Endothelial cell (in vitro differentiated cells): ENCODE results near the gene SPEM3. TPM values are rescaled to one million over a fixed set of nuclear protein-coding genes. Genes with fewer than 3 reads are reported as not detected.
A peak's percentile ranks its signal among the peaks of the same experiment; 100 is the strongest.

Experiments
- DNase-seq: peaks from one replicate; pipeline ENCODE4 v3.0.0; 2021; ENCODE audit warnings: low spot score
- H3K27ac Mint-ChIP-seq: one replicate; pipeline ENCODE4 v1.8.0; 2021; ENCODE audit warnings: mixed read lengths, inconsistent platforms; ENCODE audit not compliant: unreplicated experiment
- H3K27me3 Mint-ChIP-seq: one replicate; pipeline ENCODE4 v1.8.0; 2021; ENCODE audit warnings: mild to moderate bottlenecking, moderate library complexity, mixed read lengths, inconsistent platforms; ENCODE audit not compliant: unreplicated experiment
- H3K36me3 Mint-ChIP-seq: one replicate; pipeline ENCODE4 v1.8.0; 2021; ENCODE audit warnings: mild to moderate bottlenecking, low read depth, mixed read lengths, inconsistent platforms; ENCODE audit not compliant: unreplicated experiment
- H3K4me1 Mint-ChIP-seq: one replicate; pipeline ENCODE4 v1.8.0; 2021; ENCODE audit warnings: mild to moderate bottlenecking, mixed read lengths, inconsistent platforms; ENCODE audit not compliant: unreplicated experiment
- H3K4me3 Mint-ChIP-seq: one replicate; pipeline ENCODE4 v1.8.0; 2021; ENCODE audit warnings: mild to moderate bottlenecking, mixed read lengths, inconsistent platforms; ENCODE audit not compliant: unreplicated experiment
- H3K9me3 Mint-ChIP-seq: one replicate; pipeline ENCODE4 v1.8.0; 2021; ENCODE audit warnings: mixed read lengths, inconsistent platforms; ENCODE audit not compliant: unreplicated experiment
- CTCF ChIP-seq: fragments of 200-600 bp; sonication (generic); IDR thresholded peaks from one replicate; pipeline ENCODE4 v1.5.0; 2021; ENCODE audit warnings: antibody characterized with exemption; ENCODE audit not compliant: unreplicated experiment
- total RNA-seq: library from RNA; stranded (reverse); fragmentation: NEBNext Ultra II Directional; extraction: Animal tissue kit (Norgen Biotek cat#: 25700); gene quantifications from one replicate; pipeline ENCODE4 v1.2.1, GENCODE V29; 2021; ENCODE audit not compliant: unreplicated experiment

SPEM3 gene
- total RNA-seq, 1 donor from 2014 or later: not detected

GRCh38 chr17:7438656-7439460 is 10.2 kb downstream of the SPEM3 start:
- no peak for DNase-seq
- TF ChIP-seq CTCF: no peak
- no peaks in the 10 kb centered on the region for H3K36me3 Mint-ChIP-seq
- H3K4me3 Mint-ChIP-seq: peak overlapping the region; percentile 86
- peaks cover 38% of the 10 kb centered on the region for H3K4me1 Mint-ChIP-seq
- H3K9me3 Mint-ChIP-seq: no peaks in the 10 kb centered on the region
- peaks cover 28% of the 10 kb centered on the region for H3K27me3 Mint-ChIP-seq
- H3K27ac Mint-ChIP-seq: peak overlapping the region; percentile 55

GRCh38 chr17:7439462-7440112 is 10.9 kb downstream of the SPEM3 start, which contains the start of gene FGF11:
FGF11 (plus strand) TSS chr17:7439512; CDS start chr17:7439621, 109 bp downstream.
- DNase-seq: peak; percentile 31
- H3K4me3 Mint-ChIP-seq: peak within 1 kb of the TSS; percentile 92
- TF ChIP-seq CTCF: no peak
- no peaks in the 10 kb centered on the region for H3K9me3 Mint-ChIP-seq
- no peaks in the 10 kb centered on the region for H3K36me3 Mint-ChIP-seq
- peak within 1 kb of the TSS; percentile 72 for H3K27ac Mint-ChIP-seq
- peaks cover 28% of the 10 kb centered on the region for H3K27me3 Mint-ChIP-seq
- peaks cover 40% of the 10 kb centered on the region for H3K4me1 Mint-ChIP-seq

- Mint-ChIP-seq H3K4me3 (peak overlapping the region; percentile 92), H3K36me3 (no peaks in the 10 kb centered on the region), H3K27me3 (peaks cover 29% of the 10 kb centered on the region), H3K9me3 (no peaks in the 10 kb centered on the region), H3K4me1 (peaks cover 36% of the 10 kb centered on the region), H3K27ac (peak overlapping the region; percentile 72)
- no peak for DNase-seq
- no peak for TF ChIP-seq CTCF
Measured at GRCh38 chr17:7440113-7440833, 11.6 kb downstream of the SPEM3 start.

- TF ChIP-seq CTCF: no peak
- Mint-ChIP-seq H3K27me3 (peaks cover 29% of the 10 kb centered on the region), H3K4me3 (peak overlapping the region; percentile 92), H3K9me3 (no peaks in the 10 kb centered on the region), H3K27ac (no peak overlapping the region), H3K36me3 (no peaks in the 10 kb centered on the region), H3K4me1 (peaks cover 38% of the 10 kb centered on the region)
- DNase-seq: peak; percentile 39
Measured at GRCh38 chr17:7440834-7441195, 12.2 kb downstream of the SPEM3 start.
